ENCODE measurements around the gene TRAF3.
"Not testable (repeated sequence)": the region's sequence is repeated elsewhere in the genome, so short reads cannot be mapped to it uniquely, and the experiment has no call there.

The TRAF3 gene

DNA sequence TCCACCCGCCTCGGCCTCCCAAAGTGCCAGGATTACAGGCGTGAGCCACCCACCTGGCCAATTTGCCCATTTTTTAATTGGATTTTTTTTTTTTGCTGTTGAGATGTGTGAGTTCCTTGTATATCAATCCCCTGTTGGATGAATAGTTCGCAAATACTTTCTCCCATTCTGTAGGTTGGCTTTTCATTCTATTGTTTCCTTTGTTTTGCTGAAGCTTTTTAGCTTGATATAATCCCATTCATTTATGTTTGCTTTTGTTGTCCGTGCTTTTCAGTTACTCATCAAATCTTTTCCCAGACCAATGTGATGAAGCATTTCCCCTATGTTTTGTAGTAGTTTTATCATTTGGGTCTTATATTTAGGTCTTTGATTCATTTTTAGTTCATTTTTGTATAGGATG lies 36.4 kb downstream of the TRAF3 start:
- H3K27ac ChIP-seq: no peak overlapping the region
- TF ChIP-seq, protein P1, sequence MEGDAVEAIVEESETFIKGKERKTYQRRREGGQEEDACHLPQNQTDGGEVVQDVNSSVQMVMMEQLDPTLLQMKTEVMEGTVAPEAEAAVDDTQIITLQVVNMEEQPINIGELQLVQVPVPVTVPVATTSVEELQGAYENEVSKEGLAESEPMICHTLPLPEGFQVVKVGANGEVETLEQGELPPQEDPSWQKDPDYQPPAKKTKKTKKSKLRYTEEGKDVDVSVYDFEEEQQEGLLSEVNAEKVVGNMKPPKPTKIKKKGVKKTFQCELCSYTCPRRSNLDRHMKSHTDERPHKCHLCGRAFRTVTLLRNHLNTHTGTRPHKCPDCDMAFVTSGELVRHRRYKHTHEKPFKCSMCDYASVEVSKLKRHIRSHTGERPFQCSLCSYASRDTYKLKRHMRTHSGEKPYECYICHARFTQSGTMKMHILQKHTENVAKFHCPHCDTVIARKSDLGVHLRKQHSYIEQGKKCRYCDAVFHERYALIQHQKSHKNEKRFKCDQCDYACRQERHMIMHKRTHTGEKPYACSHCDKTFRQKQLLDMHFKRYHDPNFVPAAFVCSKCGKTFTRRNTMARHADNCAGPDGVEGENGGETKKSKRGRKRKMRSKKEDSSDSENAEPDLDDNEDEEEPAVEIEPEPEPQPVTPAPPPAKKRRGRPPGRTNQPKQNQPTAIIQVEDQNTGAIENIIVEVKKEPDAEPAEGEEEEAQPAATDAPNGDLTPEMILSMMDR (conservative IDR thresholded peaks at IDR 0.05): no peak

DNA sequence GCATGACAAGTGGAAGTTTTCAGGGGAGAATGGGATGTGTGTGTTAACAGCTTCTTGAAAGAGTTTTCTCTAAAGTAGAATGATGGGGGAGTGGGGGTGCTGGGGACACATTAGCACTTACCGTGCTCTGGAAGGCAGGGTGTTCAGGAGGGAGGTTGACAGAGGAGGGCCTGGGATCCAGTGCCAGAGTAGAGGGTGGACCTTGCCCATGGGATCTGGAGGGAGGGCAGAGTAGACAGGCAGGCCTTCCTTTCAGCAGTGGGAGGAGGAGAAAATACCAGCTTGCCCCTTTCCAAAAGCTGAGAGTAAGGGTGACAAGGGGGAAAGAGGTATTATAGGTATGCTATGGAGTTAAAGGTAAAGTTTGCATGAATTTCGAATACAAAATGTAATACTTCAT lies 40.1 kb downstream of the TRAF3 start:
- TF ChIP-seq, protein P1 (conservative IDR thresholded peaks at IDR 0.05): no peak
- no peak overlapping the region for H3K27ac ChIP-seq

DNA sequence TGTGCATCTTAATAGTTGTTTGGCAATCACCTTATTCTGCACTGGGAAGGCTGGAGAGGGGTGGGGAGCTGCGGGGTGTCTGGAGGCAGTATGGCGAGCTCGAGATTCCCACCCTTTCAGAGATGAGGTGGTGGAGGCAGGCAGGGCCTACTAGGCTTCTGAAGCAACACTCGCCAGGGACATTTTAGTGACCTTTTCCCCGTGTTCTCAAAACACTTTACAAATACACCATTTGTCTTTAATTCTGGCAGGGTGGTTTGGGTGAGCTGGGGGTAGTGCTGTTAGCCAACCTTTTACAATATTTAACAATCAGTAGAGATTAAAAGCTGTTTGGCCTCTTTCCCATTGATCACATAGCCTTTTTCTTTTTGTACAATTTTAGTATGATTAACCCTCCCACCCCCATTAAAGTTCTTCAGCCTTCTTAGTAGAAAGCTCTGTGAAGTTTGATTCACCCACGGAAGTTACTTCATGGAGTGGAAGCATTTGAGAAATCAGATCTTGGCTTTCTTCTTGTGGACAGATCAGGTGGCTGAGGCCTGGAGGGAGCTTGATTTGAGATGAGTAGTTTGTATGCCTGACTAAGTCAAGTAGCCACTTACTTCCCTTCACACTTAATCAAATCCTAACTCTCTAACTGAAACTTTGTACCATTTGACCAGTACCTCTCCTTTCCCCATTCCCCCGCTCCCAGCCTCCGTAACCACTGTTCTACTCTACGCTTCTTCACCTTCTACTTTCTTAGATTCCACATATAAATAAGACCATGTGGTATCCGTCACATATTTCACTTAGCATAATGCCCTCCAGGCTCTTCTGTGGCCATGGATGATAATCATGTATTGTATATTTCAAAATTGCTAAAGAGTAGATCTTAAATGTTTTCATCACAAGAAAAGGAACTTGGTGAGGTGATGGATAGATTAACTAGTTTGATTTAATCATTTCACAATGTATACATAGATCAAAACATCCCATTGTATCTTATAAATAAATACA lies 41.0 kb downstream of the TRAF3 start:
- TF ChIP-seq, protein P1 (conservative IDR thresholded peaks at IDR 0.05): no peak
- H3K27ac ChIP-seq: no peak overlapping the region

DNA sequence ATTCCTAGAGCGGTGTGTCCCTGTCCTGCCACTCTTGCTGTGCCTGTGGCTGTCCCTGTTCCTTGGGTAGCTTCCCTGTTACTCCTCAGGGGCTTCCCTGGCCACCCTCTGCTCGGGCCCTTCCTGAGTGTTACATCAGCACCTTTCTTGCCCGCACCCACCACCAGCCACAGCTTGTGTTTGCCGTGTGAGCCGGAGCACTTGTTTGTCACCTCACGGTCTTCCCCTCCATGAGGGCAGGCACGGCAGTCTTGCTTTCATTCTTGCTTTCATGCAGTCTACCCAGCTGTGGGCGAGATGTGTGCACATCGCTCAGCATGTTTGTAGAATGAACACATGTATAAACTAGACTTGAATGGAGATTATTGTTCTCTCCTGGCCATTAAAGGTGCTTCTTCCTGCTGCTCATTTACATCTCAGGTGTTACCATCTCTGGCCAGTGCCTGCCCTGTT lies 42.0 kb downstream of the TRAF3 start:
- TF ChIP-seq, protein P1 (conservative IDR thresholded peaks at IDR 0.05): no peak
- no peak overlapping the region for H3K27ac ChIP-seq

DNA sequence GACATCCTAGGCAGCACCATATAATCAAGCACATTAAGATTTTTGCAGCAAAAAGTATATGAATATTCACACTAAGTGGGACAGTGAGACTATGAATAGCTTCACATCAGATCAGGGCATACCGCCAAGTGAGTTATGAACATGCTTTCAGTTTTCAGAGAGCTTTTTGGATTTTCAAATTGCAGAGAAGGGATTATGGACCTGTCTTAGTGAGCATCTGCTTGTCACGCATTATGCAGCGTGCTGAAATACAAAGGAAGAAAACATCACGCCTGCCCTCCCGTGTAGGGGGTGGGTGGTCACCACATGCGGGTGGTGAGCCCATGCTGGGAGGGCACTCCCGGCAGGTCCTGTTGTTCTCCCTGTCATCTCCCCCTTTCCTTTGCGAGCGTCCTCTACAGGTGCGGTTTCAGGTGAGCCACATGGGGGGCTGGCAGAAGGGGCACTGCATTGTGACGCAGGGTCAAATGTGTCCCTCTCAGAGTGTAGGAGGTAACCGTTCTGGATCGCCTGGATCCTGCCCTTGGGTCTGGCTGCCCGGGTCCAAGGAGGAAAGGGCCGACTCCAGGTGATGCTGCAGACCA lies 42.6 kb downstream of the TRAF3 start:
- H3K27ac ChIP-seq: no peak overlapping the region
- TF ChIP-seq, protein P1 (conservative IDR thresholded peaks at IDR 0.05): no peak

DNA sequence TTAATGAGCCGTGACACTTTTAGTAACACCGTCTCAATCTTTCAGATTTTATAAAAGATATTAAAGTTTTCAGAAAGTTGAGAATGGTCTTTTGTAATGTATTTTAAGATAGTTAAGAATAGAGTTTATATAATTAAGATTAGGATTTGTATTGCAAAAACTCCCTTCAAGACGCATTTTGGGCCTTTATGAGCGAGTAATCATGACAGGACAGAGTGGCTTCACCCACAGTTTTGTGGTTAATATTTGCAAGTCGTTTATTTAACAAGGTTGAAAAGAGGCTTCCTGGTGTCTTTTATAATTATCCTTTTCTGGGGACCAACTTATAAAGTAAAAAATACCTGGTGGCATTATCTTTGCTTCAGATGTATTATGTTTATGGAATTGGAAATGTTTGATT lies 44.0 kb downstream of the TRAF3 start:
- no peak overlapping the region for H3K27ac ChIP-seq
- TF ChIP-seq, protein P1 (conservative IDR thresholded peaks at IDR 0.05): no peak

DNA sequence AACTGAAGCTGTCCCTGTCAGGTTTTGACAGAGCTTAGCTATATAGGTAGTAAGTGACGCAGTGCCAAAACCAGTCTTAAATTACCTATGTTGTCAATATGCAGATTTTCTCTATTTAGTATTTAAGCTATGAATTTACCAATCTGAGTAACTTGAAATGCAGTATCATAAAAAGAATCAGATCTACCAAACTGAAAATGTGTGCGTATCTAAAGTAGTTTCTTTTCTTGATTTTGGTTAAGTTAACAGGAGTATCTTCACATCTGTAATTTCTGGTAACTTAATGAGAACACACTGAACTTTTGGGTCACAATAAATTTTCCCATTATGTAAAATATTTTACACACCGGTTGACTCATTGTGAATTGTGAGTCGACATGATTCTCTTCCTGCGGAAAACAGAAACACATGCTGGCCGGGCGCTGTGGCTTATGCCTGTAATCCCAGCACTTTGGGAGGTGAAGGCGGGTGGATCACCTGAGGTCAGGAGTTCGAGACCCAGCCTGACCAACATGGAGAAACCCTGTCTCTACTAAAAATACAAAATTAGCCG lies 45.1 kb downstream of the TRAF3 start:
- TF ChIP-seq, protein P1 (conservative IDR thresholded peaks at IDR 0.05): no peak

DNA sequence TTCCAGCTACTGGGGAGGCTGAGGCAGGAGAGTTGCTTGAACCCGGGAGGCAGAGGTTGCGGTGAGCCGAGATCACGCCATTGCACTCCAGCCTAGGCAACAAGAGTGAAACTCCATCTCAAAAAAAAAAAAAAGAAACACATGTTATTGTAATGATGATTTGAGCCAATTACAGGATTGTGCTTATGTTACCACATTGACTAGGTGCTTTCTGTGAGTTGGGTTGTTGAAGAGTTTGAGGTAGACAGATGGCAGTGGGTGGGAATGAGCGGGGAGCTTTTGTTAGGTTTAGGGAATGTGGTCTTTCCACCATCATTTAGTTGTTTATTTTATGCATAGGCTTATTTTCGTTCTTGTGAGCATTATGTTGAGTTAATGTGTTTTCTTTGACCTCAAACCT lies 45.6 kb downstream of the TRAF3 start:
- not testable (repeated sequence) for H3K27ac ChIP-seq

More for the DNA sequence above, 45.1 kb downstream of the TRAF3 start:
- H3K27ac ChIP-seq: no peak overlapping the region

Measured in VCaP (cell line).